Suppressor macrophage (primary cell): ENCODE measurements around the gene MAGEF1.
A peak's percentile ranks its signal among the peaks of the same experiment; 100 is the strongest.
"Not testable (repeated sequence)": the region's sequence is repeated elsewhere in the genome, so short reads cannot be mapped to it uniquely, and the experiment has no call there.

Experiments used
- DNase-seq, 4 experiments: peaks; one replicate each; pipeline ENCODE4 v3.0.0-alpha.2; 2020 to 2022

The MAGEF1 gene

DNA sequence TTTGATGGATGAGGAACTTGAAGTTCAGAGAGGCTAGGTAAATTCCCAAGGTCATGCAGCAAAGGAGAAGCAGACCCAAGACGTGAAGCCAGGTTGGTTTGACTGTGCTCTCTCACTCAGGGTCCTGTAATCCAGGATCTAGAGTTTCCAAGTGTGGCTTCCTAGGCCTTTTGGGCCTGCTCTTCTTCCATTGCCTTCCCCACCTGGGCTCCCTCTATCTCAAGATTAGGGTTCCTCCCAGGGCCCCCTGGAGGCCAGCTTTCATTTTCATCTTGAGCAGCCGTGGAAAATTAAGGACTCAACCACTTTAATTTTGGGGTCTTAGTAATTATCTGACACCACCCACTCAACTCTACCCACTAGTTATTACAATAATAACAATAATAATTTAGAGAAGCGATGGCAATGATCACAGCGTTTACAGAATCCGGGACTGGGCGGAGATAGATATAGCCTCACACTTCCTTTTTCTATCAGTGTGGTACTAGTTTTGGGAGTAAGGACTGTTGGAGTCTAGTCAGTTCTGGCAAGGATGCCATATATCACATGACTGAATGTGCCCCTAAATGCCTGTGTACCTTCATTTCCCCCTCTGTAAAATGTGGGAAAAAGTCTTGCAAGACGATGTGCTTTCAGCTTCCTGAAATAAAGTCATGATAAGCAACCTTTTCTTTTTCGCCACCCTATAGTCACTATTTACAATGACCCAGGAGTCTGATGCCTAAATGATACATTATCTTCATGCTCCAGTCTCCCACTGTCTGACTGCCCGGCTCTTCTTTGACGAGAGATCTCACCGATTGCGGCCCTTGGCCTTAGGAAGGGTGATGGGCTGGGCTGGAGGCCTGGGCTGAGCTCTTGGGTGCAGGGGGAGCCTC, 30.2 kb upstream of the MAGEF1 start:
- DNase-seq, result peak in 1 of 4 experiments; percentile 28

DNA sequence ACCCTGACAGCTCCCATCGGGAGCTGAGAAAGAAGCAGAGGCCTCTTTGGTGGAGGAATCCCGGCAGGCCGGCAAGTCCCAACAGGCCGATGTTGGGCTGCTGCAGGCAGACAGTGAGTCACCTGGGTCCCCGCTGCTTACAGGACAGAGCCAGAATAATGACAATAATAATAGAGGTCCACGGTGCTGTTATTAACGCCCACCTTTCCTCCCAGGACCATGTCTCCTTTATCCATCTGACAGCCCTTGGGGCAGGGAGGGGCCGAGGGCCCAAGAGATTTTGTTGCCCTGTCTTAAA, 29.3 kb upstream of the MAGEF1 start:
- no peak for DNase-seq

DNA sequence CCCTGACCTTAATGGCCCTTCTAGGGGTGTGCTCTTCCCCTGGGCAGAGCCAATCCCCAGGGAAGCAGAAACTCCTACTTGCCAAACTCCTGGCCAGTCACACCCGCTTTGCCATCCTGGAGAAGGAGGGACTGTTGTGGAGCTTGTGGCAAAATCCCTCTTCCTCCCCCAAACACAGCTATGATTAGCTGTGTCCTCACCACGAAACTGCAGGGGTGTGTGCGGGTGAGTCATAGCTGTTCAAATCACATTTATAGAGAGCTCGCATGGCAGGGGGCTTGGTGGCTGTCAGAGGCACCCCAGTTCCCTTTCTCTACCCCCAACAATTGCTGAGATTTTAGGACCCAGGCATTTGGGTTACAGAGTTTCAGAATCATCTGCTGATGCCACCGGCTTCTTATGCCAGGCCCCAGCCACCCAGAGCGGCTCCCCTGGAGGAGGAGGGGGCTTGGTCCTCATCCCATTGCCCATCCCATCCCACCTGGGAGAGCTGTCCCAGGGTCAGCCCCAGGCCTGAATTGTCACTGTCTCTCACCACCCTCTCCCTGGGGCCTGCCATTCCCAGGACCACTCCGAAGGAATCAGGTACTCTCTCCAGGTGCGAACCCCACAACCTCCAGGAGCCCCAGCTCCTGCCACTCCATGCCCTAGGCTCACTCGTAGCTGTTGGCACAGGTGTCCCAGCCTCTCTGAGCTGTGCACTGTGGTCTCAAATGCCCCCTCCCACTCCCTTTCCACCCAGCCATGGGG, 28.8 kb upstream of the MAGEF1 start:
- DNase-seq, result peak; percentile 65 to 86 (median 74)

DNA sequence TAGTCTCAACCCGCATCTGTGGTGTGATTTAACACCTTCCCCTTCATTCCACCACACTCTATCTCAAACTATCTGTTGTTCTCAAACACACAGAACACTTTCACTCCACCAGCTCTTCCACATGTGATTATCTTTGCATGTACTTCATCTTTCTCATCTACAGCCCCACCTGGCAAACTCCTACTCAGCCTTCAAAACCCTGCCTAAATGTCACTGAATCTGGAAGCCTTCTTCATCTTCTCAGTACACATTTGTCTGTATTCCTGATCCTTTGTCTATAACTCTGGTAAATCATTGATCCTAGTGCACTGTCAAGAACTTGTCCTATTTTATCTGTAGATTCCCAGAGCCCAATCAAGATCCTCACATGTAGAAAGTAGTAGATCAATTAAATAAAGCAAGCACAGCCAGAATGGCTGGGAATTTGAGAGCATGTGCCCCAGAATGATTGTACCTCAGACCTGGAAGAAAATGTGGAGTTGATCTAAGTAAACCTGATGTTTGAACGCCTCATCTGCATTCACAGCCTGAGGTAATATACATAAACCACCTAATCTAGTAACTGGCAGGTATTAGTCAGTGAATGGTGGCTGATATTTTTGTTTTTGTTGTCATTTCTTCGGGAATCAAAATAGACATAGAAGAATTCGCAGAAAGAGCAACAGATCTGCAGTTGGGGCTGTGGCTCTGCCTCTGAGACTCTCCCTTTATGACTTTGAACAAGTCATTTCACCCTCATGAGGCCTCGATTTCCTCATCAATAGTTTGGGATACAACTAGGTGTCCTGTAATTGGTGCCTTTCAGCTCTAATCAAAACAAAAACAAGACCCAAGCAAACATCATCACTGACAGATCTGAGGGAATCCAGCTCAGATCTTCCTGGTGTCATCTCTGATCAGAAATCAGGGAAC, 28.0 kb upstream of the MAGEF1 start:
- no peak for DNase-seq

DNA sequence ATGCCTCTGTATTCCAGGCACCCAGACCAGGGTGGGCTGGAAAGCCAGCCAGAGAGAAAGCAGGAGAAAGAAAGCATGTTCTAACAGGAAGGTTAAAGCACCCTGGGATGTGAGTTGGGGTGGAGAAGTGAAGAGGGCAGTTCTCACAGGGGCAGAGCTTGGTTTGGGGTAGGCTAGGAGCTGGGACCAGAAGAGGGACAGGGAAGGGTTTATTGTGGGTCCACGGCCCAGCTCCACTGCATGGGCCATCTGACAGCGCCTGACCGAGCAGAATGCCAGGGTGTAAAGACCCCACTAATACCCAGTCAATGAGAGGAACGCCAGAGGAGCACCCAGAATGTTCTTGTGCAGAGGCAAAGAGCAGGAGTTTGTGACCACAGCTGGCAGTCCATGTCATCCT, 27.1 kb upstream of the MAGEF1 start:
- DNase-seq, result no peak

DNA sequence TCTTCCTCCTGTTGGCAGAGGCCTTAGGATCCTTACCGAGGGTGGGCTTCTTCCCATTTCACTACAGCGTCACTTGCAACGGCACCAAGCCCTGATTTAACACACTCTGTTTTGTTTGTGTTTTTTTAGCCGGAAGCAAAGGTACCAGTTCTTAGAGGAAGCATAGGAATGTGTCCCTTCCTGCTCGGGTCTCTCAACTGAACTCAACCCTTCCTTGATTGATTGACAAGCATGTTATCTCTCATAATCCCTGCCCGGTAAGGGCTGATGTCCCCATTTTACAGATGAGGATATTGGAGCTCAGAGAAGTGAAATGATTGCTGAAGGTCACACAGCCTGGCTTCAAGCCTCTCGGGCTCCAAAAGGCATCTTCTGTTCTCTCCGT, 26.6 kb upstream of the MAGEF1 start:
- DNase-seq, result no peak

DNA sequence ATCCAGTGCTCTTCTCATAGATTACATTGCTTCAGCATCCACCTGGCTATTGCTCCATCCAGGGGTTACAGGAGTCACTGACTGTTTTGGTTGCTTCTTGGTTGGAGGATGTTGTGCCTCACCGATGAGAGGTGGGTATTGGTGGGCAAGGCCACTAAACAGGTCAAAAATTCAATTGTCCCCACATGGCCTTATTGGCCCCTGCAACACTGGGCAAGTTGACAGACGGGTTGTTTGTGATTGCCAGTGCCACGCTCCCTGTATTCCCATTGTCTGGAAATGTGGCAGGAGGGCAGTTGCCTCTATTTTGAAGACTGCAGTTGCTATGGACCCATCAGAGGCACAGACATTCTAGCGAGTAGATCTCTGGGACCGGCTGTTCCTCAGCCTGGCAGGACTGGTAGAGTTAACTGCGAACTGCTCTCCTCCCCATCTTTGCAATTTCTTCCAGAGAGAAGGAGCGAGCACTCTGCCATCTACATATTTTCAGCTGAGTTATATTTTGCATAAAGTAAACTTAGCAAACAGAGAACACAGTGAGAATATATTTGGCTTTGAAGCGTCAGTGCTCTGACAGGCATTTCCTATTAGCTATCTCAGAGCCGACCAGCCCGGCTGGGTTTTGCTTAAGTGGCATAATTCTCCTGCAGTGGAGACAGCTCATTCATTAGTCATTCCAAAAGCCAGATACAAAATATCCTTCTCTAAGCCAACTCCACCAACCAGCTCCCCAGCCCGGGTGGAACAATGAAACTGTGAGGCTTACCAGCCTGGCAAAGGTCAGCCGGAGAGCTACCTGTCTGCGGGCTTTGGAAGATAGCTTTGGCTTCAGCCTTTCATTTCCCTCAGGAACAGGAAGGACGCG, 26.0 kb upstream of the MAGEF1 start:
- DNase-seq, result peak; percentile 70 to 79 (median 74)

DNA sequence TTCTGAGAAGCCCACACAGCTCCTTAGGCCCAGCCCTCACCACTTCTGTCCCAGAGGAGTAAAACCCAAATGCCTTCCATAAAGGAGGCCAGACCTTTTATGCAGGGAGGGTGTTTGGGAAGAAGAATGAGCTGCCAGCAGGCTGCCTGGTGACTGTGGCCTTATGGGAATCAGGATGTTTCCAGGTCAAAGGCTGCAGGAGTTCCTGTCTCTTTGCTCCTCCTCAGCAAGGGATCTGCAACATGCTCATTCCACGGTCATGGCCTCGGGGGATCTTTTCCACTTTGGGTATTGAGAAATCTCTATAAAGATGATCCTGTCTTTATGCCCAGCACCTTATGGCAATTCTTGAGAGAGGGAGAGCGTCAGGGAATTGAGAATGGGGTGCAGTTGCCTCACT, 25.2 kb upstream of the MAGEF1 start:
- DNase-seq, result no peak

DNA sequence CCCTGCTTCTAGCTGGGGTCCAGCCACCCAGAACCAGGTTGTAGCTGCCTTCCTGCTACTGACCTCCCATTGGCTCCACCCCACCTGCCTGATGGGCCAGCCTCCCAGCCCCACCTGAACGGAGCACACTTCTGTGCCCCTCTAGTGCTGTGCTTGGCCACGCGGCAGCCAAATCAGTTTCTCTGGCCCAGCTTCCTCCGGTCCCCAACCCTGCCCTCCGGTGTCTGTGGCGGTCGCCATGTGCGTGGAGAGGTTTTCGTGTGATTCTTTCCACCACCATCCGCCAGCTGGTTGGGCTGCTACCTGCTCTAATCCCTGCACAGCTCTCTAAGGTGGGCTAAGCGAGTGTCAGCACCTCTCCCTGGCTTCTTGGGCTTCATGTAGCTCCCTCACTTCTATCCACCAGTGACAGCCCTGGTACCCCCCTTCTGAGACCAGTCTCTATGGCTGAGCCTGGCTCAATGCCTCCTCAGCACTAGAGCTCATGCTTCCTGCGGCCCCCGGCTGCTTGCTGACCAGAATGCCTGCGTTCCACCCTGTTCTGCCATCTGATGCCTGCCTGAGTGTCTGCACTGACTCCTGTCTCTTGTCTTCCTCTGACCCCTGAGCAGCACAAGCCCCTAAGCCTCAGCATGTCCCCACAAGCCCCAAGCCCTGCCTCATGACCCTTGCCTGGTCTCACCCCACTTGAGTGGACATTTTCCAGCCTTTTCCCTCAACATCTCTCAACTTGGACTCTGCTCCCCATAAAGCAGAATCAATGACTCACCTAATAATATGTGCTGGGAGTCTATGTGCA, 23.2 kb upstream of the MAGEF1 start:
- DNase-seq, result no peak

DNA sequence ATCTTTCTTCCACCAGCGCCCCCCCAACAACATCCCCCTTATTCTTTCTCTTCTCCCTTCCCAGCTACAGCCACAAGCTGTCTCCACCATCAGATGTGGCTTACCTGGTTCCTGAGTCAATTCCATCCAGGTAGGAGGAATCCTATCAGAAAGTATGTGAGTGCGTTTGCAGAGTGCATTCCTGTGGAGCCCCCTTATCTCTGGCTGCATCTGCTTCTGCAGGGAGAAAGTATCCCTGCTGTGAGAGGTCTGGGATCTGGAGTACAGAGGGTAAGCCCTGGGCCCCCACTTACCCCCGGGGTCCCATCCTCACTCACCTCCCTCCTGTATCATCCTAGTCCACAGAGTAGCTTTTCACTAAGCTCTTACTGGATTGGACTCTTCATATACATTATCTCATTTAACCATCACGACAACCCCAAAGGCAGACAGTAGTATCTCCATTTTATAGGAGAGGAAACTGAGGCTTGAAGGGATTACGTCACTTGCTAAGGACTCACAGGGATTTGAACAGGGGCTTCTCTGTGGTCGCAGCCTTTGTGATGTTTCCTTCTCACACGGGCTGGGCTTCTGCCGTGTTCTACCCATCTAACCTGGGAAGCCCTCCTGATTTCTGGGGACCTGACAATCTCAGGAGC, 22.2 kb upstream of the MAGEF1 start:
- DNase-seq, result no peak

DNA sequence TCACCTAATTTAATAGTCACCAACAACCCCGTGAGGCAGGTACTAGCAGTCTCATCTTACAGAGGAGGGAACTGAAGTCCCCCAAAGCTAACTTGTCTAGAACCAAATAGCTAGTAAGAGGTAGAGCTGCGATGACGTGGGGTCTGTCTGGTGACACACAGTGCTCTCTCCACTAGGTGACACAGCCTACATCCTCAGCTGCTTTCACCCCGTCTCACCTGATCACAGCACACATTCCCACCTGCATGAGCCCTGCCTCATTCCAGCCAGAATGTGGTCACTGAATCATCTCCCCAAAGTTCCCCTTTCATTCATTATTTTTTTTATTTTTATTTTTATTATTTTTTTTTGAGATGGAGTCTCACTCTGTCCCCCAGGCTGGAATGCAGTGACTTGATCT, 21.3 kb upstream of the MAGEF1 start:
- DNase-seq, result no peak

DNA sequence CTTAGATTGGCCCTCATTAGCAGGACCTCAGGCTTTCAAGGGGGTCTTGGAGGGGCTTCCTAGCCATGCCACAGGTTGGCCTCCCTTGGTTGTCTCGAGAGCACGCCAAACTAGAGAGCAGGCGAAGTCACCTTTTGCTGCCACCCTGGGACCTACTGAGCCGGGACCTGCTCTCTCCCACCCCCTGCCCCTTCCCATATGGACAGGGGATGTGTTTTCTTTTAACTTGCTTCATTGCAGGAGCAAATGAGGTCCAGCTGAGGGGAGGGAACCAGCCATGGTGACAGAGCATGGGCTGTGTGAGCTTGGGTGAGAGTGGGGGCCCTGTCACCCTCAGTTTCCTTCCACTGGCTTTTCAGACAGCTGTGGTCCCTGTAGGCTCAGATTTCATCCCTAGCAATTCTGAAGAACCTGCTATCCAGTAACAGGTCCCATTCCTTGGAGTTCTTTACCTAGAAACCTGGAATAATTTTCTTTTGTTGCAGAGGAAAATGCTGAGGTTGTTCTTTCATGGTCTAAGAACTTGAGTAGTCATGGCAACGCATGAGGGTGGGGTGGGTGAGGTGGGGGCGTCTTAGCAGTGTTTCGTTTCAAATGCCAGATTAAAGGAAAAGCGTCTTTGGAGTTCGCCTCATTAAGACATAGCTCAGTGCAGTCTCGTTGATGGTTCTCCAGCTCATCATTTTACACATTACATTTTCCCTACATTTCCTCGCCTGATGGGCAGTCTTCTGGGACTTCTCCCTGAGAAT, 20.1 kb upstream of the MAGEF1 start:
- no peak for DNase-seq

DNA sequence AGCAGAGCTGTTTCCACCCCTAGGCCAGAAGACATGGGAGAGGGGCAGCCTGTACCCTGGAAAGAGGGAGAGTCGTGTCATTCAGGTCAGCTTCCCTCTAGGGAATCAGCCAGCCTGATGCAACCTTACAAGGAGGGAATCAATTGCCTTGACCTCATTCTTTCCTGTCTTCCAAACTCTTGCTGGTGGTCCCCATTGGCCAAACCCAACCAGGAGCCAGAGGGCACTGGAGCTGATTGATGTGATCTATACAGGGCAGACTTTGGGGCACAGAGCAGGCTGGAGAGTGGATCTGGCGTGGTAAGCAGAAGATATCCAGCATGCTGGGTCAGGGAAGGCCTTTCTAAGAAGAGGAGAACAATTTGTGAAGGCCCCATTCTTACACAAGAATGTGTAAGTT, 19.1 kb upstream of the MAGEF1 start:
- no peak for DNase-seq

DNA sequence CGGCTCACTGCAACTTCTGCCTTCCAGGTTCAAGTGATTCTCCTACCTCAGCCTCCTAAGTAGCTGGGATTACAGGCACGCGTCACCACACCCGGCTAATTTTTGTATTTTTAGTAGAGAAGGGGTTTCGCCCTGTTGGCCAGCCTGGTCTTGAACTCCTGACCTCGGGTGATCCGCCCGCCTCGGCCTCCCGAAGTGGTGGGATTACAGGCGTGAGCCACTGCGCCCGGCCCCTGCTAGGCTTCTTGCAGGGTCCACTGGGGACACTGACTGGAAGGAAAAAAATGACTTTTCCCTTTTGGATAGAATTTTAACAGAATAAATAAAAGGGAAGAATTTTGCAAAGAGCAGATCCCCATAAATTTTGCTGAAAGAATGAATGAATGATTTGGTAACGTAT, 17.3 kb upstream of the MAGEF1 start:
- not testable (repeated sequence) for DNase-seq

DNA sequence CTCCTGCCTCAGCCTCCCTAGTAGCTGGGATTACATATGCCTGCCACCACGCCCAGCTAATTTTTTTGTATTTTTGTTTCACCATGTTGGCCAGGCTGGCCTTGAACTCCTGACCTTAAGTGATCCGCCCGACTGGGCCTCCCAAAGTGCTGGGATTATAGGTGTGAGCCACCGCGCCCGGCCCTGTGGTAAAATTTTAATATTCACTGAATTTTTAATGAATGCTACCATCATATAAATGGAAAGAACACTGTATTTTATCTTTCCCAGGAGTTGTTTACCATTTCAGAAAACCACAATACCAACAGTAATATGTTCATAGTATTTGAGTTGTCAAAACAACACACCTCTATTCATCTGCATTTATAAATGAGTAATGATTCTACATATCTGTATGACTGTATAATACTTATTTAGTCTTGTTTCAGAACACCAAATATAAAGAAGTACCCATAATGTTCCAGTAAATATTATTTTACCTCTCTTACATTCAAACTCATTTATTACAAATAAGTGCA, 16.2 kb upstream of the MAGEF1 start:
- DNase-seq, result no peak

DNA sequence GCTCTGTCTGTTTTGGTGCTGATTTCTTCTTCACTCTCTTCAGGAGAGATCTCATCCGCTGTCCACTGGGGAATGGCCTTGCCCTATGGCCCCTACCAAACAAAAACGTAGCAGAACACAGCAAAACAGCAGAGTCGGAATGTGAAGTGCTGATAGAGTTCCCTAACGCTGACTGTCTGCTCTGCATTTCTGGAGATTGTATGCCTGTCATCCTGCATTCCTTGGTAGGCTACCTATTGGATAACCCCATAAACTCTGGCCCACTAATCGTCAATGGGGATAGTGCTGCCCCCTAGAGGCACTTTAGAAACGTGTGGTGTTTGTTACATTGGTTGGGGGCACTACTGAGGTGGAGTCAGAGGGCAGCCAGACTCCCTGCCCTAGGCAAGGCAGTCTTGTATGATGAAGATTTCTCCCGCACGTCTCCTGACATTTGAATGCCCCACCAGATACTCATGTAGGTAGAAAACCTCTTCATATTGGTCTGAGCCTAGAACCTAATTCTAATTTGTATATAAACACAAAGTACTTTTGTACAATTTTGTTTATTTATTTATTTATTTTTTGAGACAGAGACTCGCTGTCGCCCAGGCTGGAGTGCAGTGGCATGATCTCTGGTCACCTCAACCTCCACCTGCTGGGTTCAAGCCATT, 15.6 kb upstream of the MAGEF1 start:
- DNase-seq, result peak; percentile 73 to 81 (median 74)

DNA sequence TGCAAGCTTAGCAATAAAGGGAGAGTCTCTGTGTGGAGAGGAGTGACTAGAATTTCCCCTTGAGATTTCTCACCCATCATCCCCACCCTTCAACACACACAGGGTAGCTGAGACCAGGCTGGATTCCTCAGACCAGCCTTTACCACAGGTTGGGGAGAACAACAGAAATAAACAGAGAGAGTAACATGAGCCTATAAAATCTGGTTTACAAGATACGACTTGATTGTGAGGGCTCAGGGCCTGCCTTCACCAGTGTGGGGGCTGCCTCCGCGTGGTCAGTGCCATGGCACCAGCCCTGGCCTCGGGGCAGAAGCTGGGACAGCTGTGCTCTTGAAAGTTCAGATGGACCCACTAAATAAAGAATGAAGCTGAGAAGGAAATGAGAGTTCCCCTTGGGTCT, 14.6 kb upstream of the MAGEF1 start:
- DNase-seq, result no peak

DNA sequence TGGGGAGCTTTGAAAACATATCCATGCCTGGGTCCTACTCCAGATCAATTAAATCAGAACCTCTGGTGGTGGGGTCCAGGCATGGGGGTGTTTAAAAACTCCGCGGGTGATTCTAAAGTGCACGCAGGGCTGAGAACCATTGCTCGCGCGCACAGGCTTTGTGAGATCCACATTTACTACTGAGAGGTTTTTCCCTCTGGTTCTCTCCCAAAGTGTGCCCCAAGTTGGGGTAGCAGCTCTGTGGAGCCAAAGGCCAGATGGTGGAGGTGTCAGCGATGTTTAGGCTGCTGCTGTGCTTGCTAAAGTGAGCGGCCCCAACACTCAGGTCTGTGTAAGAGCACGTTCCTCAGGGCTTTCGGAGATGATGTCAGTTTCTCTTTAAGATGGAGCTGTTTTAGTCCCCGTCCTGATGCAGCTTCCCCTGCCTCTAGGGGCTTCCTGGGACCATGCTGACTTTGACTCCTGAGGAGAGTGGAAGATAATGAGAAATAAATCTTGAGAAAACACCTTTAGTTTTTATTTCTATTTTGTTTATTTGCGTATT, 13.4 kb upstream of the MAGEF1 start:
- DNase-seq, result no peak

DNA sequence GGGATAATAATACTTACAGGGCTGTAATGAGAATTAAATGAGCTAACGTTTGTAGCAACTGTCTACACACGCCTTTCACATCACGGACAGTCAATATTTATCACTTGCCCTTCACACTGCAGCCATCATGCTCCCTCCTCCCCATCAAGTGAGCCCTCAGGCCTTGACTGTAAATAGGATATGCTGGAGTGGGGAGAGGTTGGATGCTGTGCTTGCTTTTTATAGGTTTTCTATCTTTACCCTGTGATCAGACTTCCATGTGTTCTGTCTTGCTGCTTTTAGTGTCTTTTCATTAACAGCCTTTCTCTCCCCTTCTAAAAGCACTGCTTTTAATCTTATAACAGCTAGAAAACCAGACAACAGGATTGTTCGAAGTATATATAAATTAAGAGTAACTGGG, 12.8 kb upstream of the MAGEF1 start:
- no peak for DNase-seq
